ENCODE data around the gene AP1S1.
"Not testable (repeated sequence)": the region's sequence is repeated elsewhere in the genome, so short reads cannot be mapped to it uniquely, and the experiment has no call there.

AP1S1 gene

DNA sequence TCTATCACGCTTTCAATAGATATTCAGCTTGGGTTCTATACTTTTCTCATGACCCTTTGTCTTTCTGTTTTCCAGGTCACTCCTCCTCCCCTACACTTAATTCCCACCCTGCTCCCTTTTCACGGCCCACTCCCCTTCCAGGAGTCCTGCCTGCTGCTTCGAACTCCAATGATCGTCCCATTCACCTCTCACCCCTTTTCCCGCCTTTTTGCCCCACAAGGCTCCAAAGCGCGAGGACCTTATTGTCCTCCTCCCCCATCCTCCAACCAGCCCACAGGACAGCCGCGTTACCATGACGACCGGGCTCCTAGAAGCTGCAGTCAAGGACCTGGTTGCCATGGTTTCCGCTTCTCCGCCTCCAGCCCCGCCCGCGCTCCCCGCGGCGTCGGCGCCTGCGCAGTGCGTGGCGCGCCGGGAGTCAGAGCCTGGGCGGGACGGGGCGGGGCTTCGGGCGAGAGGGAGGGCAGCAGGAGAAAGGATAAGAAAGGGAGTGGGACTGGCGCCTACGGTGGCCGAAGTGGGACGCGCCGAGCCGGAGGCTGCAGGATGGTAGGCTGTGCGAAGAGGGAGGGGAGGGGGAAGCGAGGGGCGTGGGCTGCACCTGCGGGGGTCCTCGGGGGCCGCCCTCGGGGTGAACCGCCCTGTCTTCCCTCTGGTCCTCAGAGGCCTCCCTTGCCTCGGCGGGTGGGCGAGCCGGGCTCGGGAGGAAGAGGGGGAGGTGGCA, at the start of gene AP1S1:
AP1S1 (plus strand) TSS at position 508 of the 724 bp plus-strand sequence; CDS start at position 547, 39 bp downstream.
- peak; percentile 96 for DNase-seq (ENCODE audit: low read depth)

DNA sequence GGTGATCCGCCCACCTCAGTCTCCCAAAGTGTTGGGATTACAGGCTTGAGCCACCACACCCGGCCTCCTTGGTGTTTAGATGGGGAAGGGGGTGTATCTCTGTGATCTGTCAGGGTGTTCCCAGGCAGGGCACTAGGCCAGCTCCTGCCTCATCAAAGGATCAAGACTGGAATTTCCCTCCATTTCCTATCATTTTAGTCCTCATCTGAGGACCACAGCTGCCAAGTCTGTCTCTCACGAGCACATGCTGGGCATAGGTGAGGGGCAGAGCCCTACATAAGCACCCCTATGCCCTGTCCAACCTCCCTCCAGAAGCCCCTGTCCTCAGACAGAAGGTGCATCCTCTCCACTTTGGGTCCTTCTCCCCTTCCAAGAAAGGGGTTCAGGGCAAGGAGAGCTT, 49.5 kb upstream of the AP1S1 start:
- no peak for DNase-seq (ENCODE audit: low read depth)

DNA sequence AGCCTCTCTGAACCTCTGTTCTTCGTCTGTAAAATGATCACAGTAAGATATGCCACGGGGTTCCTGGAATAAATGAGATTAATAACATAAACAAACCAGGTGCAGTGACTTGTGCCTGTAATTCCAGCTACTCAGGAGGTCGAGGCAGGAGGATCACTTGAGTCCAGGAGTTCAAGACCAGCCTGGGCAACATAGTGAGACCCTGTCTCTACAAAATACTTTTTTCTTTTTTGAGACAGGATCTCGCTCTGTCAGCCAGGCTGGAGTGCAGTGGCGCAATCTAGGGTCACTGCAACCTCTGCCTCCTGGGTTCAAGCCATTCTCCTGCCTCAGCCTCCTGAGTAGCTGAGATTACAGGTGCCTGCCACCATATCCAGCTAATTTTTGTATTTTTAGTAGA, 49.0 kb upstream of the AP1S1 start:
- DNase-seq (ENCODE audit: low read depth), result not testable (repeated sequence)

DNA sequence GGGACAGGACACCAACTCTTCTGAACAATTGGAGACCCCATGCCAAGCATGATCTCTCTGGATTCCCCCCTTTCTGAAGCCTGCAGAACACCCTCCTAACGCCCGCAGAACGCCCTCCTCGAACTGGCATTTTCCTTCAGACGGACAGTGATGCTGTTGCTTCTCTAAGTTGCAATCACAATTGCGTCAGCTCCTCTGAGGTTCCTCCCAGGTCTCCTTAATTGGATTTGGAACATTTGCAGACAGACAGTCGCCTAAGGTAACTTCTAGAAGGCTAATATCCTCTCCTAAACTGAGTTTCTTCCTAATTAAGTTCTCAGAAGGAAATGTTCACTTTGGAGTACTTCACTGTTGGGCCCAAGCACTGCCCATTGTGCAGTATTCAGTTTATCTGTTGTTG, 47.9 kb upstream of the AP1S1 start:
- DNase-seq (ENCODE audit: low read depth), result no peak

DNA sequence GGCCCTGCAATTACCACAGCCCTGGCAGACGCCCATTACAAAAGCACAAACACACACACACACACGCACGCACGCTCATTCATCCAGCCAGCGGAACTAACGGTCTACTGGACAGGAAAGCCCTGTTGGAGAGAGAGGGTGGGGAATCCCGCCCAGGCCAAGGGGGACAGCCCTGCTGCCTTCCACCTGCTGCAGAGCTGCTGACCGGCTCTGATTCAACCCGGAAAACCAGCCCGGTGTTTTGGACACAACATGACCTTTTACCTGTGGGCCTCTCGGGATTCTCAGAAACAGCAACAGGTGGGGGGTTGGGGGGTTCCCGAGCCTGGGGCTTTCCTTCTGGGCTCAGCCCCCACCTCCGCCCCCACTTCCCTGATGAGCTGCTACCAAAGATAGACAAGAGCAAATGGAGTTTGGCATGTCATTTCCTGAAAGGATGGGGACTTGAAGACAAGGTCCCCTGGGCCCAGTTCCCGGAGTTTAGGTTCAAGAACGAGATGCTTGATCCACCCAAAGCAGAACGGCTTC, 45.9 kb upstream of the AP1S1 start:
- DNase-seq (ENCODE audit: low read depth), result no peak

DNA sequence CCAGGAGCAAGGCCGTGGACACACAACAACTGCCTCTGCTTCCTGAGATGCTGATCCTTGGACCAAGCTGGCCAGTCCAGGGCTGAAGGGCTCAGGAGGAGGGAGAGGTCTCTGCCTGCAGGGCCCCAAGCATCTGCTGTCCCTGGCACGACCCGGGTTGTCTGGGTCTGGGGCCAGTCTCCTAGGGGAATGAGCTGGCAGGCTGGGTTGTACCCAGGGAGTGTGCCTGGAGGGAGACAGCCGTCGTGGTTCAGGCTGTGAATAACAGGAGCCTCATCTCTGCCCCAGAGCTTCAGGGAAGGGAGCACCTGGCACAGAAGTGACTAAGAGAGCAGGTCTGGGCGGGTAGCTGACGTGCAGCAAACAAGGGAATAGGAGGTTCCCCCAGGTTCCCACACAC, 45.3 kb upstream of the AP1S1 start:
- DNase-seq (ENCODE audit: low read depth), result no peak

DNA sequence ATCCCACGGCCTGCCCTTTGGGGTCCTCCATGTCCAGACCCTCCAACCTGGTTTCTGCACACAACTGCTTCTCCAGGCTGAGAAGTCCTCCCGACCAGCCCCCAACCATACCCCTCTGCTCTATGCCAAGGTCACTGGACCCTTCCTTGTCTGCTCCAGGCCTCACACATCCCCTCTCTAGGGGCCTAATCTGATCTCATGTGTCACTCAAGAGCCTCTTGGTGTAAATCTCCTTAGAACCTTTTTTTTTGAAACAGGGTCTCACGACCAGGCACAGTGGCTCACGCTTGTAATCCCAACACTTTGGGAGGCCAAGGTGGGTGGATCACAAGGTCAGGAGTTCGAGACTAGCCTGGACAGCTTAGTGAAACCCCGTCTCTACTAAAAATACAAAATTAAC, 44.9 kb upstream of the AP1S1 start:
- no peak for DNase-seq (ENCODE audit: low read depth)

DNA sequence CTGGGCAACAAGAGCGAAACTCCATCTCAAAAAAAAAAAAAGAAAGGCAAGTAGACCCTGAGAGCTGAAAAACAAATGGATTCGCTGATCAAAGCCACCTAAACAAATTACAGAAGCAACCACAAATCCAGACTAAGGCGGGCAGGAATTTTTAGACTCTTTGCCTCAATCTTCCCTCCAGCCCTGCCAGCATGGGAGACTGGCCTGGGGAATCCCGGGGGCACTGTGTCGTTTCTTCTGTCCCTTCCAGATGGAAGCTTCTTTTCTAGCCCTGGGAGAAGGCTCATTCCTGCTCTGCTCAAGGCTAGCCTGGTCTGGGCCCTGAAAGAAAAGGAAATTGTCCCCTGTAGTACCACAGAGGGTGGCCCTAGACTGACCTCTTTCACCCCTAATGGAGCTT, 43.0 kb upstream of the AP1S1 start:
- DNase-seq (ENCODE audit: low read depth), result no peak

DNA sequence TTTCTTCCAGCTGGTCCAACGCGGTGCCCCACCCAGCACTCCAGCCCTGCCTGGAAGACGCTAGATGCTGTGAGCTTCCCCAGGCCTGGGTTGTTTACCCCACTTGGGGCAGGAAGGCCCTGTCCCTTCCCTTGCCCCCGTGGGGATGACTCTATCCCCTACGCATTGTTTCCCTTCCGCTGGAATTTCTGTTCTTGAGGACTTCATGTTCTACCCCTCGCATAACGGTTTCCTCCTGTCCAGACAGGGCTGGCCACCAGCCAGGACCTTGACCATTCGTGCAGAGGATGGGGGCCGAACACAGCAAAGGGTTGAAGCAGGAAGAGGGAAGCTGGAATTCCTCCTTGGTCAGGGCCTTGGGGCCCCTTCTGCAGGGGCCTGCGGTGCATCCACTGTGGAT, 42.0 kb upstream of the AP1S1 start:
- no peak for DNase-seq (ENCODE audit: low read depth)

DNA sequence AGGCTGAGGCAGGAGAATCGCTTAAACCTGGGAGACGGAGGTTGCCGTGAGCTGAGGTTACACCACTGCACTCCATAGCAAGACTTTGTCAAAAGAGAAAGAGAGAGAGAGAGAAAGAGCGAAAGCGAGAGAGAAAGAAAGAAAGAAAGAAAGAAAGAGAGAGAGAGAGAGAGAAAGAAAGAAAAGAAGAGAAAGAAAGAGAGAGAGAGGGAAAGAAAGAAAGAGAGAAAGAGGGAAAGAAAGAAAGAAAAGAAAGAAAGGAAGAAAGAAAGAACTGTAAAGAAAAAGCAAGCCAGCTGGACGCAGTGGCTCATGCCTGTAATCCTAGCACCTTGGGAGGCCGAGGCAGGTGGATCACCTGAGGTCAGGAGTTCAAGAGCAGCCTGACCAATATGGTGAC, 41.1 kb upstream of the AP1S1 start:
- not testable (repeated sequence) for DNase-seq (ENCODE audit: low read depth)

DNA sequence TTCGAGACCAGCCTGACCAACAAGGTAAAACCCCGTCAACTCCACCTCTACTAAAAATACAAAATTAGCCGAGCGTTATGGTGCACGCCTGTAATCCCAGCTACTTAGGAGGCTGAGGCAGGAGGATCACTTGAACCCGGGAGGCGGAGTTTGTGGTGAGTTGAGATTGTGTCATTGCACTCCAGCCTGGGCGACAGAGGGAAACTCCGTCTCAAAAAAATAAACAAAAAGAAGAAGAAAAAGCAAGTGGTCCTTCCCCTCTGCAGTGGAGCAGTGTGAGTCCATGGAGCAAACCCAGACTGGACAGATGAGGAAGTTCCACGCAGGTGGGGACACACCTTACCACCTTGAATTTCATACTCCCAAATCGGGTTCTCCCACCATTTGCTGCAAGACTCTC, 40.4 kb upstream of the AP1S1 start:
- DNase-seq (ENCODE audit: low read depth), result no peak

DNA sequence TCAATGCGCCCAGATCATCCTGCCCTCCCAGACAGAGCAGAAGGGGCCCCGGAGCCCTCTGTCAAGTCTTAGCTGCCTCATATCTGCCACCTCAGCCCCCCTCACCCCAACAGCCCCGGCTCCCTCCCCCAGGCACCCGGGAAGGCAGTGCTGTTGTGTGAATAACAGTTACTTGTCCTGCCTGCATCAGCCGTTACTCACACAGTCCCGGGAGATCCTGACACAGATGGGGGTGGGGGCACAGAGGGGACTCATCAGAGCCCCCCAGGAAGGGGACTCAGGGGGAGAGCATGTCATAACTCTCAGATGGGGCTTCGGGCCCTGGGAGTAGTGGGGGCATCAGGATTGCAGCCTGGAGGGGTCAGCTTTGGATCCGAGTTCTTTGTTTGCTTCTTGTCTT, 39.8 kb upstream of the AP1S1 start:
- no peak for DNase-seq (ENCODE audit: low read depth)

DNA sequence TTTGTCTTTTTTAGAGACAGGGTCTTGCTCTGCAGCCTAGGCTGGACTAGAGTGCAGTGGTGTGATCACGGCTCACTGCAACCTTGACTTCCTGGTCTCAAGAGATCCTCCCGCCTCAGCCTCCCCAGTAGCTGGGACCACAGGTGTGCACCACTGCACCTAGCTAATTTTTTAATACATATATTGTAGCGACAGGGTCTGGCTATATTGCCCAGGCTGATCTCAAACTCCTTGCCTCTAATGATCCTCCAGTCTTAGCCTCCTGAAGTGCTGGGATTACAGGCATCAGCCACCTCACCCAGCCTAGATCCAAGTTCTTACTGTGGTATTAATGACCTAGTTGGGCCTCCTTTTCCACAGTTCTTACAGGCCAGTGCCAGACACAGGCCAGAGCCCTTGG, 39.1 kb upstream of the AP1S1 start:
- no peak for DNase-seq (ENCODE audit: low read depth)

DNA sequence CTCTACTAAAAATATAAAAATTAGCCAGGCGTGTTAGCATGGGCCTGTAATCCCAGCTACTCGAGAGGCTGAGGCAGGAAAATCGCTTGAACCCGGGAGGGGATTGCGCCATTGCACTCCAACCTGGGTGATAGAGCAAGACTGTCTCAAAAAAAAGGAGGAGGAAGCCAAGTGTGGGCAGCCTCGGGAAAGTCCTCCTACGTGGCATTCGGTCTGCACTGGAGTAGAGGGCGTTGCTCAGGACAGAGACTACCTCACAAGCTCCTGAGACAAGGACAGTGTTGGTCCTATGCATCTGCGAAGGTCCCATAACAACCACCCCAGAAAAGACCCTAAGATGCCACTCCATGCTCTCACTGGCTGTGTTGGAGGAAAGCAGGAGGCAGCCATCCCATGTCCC, 37.4 kb upstream of the AP1S1 start:
- DNase-seq (ENCODE audit: low read depth), result no peak

DNA sequence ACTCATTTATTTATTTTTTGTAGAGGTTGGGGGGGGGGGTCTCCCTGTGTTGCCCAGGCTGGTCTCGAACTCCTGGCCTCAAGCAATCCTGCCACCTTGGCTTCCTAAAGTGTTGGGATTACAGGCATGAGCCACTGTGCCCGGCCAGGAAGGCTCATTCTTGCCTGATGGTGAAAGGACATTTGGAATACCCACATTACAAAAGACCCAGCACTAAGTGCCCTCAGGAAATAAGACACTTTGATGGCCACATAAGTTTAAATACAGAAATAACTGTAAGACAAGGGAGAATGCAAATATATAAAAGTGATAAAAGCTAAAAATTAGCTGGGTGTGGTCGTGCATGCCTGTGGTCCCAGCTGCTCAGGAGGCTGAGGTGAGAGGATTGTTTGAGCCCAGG, 35.4 kb upstream of the AP1S1 start:
- no peak for DNase-seq (ENCODE audit: low read depth)

DNA sequence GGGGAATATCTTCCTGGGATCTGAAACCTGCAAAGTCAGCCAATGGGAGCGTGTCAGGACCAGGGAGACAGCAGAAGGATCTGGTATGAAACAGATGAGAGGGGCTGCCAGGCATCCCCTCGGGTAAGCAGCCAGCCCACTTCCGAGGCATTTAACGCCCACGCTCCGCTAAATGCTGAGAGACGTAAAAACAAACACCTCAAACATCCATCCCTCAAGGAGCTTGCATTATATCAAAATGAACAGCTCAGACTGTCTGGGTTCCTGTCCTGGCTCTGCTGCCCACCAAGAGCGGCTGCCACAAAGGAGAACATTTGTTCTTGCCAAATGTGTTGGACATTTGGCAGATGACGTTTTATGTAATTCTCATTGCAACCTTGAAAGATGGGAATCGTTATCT, 34.4 kb upstream of the AP1S1 start:
- DNase-seq (ENCODE audit: low read depth), result no peak

DNA sequence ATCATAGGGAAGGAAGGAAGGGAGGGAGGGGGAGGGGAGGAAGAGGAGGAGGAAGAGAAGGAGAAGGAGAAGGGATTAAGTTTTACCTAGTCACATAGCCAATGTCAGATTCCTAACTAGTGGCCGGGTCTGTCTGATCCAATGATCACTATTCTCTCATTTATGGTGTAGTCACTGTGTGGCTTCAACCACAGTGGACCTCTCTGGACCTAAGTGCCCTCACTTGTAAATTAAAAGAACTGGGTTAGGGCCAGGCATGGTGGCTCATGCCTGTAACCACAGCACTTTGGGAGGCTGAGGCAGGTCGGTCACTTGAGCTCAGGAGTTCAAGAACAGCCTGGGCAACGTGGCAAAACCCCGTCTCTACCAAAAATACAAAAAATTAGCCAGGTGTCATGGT, 34.0 kb upstream of the AP1S1 start:
- no peak for DNase-seq (ENCODE audit: low read depth)

DNA sequence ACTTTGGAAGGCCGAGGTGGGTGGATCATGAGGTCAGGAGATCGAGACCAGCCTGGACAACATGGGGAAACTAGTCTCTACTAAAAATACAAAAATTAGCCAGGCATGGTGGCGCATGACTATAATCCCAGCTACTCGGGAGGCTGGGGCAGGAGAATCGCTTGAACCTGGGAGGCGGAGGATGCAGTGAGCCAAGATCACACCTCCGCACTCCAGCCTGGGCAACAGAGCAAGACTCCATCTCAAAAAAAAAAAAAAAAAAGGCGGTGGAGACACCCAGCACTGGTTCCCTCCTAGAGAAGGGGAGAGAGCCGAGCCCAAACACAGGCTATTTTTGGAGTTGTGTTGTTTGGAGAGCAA, 32.7 kb upstream of the AP1S1 start:
- DNase-seq (ENCODE audit: low read depth), result not testable (repeated sequence)

DNA sequence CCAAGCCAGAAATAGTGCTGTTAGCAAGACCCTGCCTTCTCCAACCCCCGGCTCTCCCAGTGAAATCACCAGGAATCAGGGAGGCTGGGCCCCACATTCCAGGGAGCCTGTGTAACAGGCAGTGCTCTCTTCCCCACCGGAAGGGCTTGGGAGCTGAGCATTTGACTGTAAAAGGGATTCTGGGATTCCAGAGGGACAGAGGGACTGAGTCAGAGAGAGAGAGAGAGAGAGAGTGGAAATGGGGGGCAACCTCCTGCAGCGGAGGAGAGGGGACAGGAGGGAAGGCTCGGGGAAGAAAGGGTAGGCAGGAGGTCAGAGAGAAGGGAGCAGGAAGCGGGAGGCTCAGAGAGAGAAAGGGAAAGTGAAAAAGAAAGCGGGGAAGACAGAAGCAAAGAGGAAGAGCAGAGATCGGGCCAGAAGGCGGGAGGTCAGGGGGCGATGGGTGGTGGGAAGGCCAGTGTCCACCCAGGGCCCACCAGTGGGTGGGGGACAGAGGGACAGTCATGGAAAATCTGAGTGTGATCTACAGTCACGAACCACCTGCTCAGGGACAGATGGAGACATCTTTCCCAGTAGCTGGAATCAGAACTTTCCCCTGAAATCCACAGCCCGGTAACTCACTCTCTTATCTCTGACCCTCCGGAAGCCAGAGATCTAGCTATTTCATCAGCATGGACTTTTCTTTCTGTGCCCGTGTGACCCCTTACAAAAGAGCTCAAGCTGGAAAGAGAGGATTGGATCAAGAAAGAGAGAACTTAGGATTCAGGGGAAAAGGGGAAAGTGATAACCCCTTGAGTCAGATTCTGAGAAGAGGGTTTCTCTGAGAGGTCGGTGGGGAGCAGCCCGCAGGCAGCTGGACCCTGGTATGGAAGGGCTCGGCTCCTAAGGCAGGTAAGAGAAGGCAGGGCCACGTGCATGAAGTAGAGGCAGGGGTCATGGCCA, 32.0 kb upstream of the AP1S1 start:
- DNase-seq (ENCODE audit: low read depth), result no peak

DNA sequence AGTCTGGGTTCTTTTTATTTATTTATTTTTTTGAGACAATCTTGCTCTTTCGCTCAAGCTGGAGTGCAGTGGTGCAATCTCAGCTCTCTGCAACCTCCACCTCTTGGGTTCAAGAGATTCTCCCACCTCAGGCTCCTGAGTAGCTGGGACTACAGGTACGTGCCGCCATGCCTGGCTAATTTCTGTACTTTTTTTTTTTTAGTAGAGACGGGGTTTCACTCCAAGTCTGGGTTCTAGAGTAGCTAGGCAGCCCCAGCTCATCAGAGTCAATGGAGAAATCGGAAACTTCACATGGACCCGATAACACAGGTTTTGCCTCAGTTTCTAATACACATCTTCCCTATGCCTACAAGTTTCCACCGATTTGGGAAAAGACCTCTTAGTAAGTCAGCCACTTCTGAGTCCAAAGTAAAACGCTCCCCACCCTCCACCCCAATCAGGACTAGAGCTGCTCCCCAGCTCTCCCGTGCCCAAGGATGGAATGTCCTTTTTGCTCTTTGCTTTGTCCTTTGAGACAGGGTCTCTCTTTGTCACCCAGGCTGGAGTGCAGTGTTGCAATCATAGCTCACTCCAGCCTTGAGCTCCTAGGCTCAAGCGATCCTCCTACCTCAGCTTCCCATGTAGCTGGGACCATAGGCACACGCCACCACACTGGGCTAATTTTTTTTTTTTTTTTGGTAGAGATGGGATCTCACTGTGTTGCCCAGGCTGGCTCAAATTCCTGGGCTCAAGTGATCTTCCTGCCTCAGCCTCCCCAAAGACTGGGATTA, 31.2 kb upstream of the AP1S1 start:
- DNase-seq (ENCODE audit: low read depth), result no peak

DNA sequence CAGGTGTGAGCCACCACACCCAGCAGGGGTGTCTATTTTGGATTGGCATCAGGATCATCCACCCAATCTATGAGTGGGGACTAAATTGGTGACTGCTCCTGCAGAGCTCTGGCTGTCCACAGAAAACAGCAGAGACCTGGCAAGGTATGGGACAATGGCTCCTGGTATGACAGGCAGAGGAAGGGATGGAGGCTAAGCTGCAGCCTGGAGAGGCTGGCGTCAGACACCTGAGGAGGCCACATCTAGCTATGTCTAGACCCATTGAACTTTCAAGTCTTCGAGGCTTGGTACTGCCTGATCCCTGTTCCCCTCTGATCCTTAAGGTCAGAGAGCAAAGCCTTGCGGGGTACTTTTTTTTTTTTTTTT, 30.6 kb upstream of the AP1S1 start:
- DNase-seq (ENCODE audit: low read depth), result no peak

DNA sequence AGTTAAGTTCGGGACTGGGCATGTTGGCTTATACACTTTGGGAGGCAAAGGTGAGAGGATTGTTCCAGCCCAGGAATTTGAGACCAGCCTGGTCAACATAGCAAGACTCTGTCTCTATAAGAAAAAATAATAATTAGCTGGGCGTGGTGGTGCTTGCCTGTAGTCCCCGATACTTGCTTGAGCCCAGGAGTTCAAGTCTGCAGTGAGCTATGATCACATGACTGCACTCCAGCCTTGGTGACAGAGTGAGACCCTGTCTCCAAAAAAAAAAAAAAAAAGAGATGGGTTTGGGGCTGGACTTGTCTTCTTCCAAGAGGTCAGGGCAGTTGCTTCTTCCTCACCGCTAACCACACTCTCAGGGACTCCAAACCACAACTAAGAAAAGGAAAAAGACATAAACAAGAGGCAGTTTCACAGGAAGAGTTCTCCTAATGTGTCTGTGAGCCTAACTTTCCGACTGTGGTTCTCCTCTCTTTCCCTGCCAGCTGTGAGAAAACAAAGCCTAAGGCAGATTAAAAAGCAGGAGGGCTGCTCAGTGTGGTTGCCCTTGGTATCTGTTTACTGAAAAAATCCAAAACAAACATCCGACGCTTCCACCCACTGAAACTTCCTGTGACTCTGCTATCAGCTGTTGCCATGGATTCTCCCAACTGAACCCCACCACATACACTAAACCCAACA, 29.8 kb upstream of the AP1S1 start:
- DNase-seq (ENCODE audit: low read depth), result no peak
